GM12878 (cell line): ENCODE results near the gene AIFM3. TPM values are rescaled to one million over a fixed set of nuclear protein-coding genes. Genes with fewer than 3 reads are reported as not detected.

Source experiments
- ATAC-seq: fragments of 200-7000 bp; cut with Tn5 transposase; 3 replicates; pipeline ENCODE4 v1.9.1; 2020; ENCODE audit warnings: mild to moderate bottlenecking, moderate library complexity
- BruUV-seq: library from RNA; stranded (reverse); fragments of 400-500 nt; replicated peaks from 2 replicates; lab custom pipeline; 2021; lab: Mats Ljungman, UMichigan
- CTCF ChIA-PET: fragments of 300-600 bp; sonication (Branson Sonifier 250); formaldehyde crosslinking; extraction: SDS; loops from one replicate; lab custom pipeline; 2021; ENCODE audit warnings: inconsistent platforms; lab: Yijun Ruan, JAX
- POLR2A ChIA-PET: fragments of 350-600 bp; formaldehyde crosslinking; extraction: SDS; loops from one replicate; lab custom pipeline; 2021; ENCODE audit warnings: inconsistent platforms; lab: Charles Lee
- RAD21 ChIA-PET: fragments of 300-600 bp; sonication (Branson Sonifier 250); formaldehyde crosslinking; loops from one replicate; lab custom pipeline; 2023; ENCODE audit warnings: antibody characterized with exemption; ENCODE audit not compliant: unreplicated experiment; lab: Charles Lee
- SMC1A ChIA-PET: fragments of 300-600 bp; sonication (Branson Sonifier 250); formaldehyde crosslinking; loops from one replicate; lab custom pipeline; 2023; ENCODE audit not compliant: unreplicated experiment, uncharacterized antibody; lab: Charles Lee
- DNase-seq: peaks from one replicate; pipeline ENCODE4 v3.0.0-alpha.2; 2011; ENCODE audit warnings: low read depth, low spot score
- FAIRE-seq: peaks from 3 replicates; lab custom pipeline; 2011; peaks lifted over from hg19 to GRCh38; lab: Jason Lieb, UNC
- H2AFZ ChIP-seq: 2 replicates; pipeline ENCODE4 v1.6.0; 2011; ENCODE audit warnings: low read depth, low read length, control low read depth; ENCODE audit not compliant: control insufficient read depth
- H3K27ac ChIP-seq: 2 replicates; pipeline ENCODE4 v1.5.1; 2011; ENCODE audit warnings: control low read depth; ENCODE audit not compliant: control insufficient read depth, insufficient read depth
- H3K27me3 ChIP-seq, 2 experiments: replicated peaks in 1 of 2; 2 replicates each; pipeline versions ENCODE4 v1.6.0 to v1.6.1; 2011; ENCODE audit warnings: low read length in 1 of 2; ENCODE audit not compliant: control insufficient read depth in 2 of 2, insufficient read depth in 2 of 2
- H3K36me3 ChIP-seq, 2 experiments: 2 replicates each; pipeline ENCODE4 v1.5.1; 2011; ENCODE audit warnings: low read length in 1 of 2; ENCODE audit not compliant: control insufficient read depth in 2 of 2, insufficient read depth in 2 of 2
- H3K4me1 ChIP-seq: 2 replicates; pipeline ENCODE4 v1.6.1; 2011; ENCODE audit warnings: mild to moderate bottlenecking, low read length, moderate library complexity, mixed read lengths; ENCODE audit not compliant: control insufficient read depth, insufficient read depth
- H3K4me2 ChIP-seq: 2 replicates; pipeline ENCODE4 v1.6.0; 2011; ENCODE audit warnings: control low read depth; ENCODE audit not compliant: control insufficient read depth, insufficient read depth
- H3K4me3 ChIP-seq: fragments of 200-600 bp; sonication (generic); 2 replicates; pipeline ENCODE4 v1.5.1; 2016
- H3K79me2 ChIP-seq: 2 replicates; pipeline ENCODE4 v1.6.0; 2011; ENCODE audit warnings: low read length; ENCODE audit not compliant: control insufficient read depth, insufficient read depth
- H3K9ac ChIP-seq: 2 replicates; pipeline ENCODE4 v1.8.0; 2011; ENCODE audit warnings: low read length, control low read depth, mixed read lengths; ENCODE audit not compliant: control insufficient read depth, insufficient read depth
- H3K9me3 ChIP-seq: replicated peaks from 3 replicates; pipeline ENCODE4 v1.5.1; 2011; ENCODE audit warnings: mild to moderate bottlenecking, low read length; ENCODE audit not compliant: control insufficient read depth, insufficient read depth
- H4K20me1 ChIP-seq: 2 replicates; pipeline ENCODE4 v1.6.0; 2011; ENCODE audit not compliant: control insufficient read depth, insufficient read depth
- NFYB ChIP-seq: IDR thresholded peaks from 2 replicates; pipeline ENCODE4 v1.6.1; 2011; ENCODE audit warnings: low read depth, mild to moderate bottlenecking, low read length, improper control_type of control experiment, moderate library complexity; ENCODE audit not compliant: insufficient read depth
- RBBP5 ChIP-seq: fragments of 200-600 bp; sonication (generic); conservative IDR thresholded peaks from 2 replicates; pipeline ENCODE4 v1.6.1; 2016
- SMAD1 ChIP-seq: fragments of 450-650 bp; IDR thresholded peaks from 2 replicates; pipeline ENCODE4 v1.6.1; 2018; ENCODE audit warnings: mild to moderate bottlenecking, low read depth; ENCODE audit not compliant: partially characterized antibody
- STAT3 ChIP-seq: IDR thresholded peaks from 2 replicates; pipeline ENCODE4 v1.6.1; 2011; ENCODE audit warnings: low read depth, low read length, improper control_type of control experiment
- YY1 ChIP-seq: IDR thresholded peaks from 2 replicates; pipeline ENCODE4 v1.6.1; 2011; ENCODE audit warnings: low read depth, mild to moderate bottlenecking, low read length
- ZNF274 ChIP-seq: IDR thresholded peaks from one replicate; pipeline ENCODE4 v1.8.0; 2011; ENCODE audit not compliant: insufficient read length, insufficient read depth
- WGBS: methylation state at CpG from one replicate; pipeline ENCODE4 v1.1.6; 2016; ENCODE audit warnings: low lambda C conversion rate; ENCODE audit not compliant: insufficient replicate concordance, insufficient coverage; ENCODE audit errors: missing lambda C conversion rate; 5-methylcytosine and 5-hydroxymethylcytosine counted together
- in situ Hi-C: fragments of 300-500 bp; cut with MboI; formaldehyde crosslinking; loops from 9 replicates; pipeline ENCODE4 v1.14.3; 2018; ENCODE audit warnings: mixed read lengths
- intact Hi-C: fragments of 100-400 bp; cut with micrococcal nuclease; formaldehyde crosslinking; loops from one replicate; pipeline ENCODE4 v1.14.2; 2022; ENCODE audit not compliant: unreplicated experiment
- polyA plus RNA-seq, 11 experiments: library from polyadenylated mRNA; depleted of rRNA in 4 of 11; unstranded in 6 of 11; stranded (reverse) in 5 of 11; fragments of >200 nt; fragmentation: Nextera tagmentation in 4 of 11; fragmentation: Illumina TruSeq in 1 of 11; extraction: Ambion mirVana in 4 of 11; extraction: Trizol in 1 of 11; gene quantifications; 1 replicate in 1 of 11; 2 replicates in 10 of 11; pipeline versions ENCODE4 v1.2.1 to v1.2.3, GENCODE V29; 2011 to 2016; ENCODE audit warnings: inconsistent platforms in 2 of 11, missing spikeins in 2 of 11, low read depth in 1 of 11
- total RNA-seq, 4 experiments: library from RNA; depleted of rRNA in 3 of 4; stranded (reverse); fragments of >200 nt in 3 of 4; fragmentation: Illumina TruSeq in 1 of 4; extraction: Trizol in 1 of 4; gene quantifications; 2 replicates each; pipeline versions ENCODE4 v1.2.1 to v1.2.3, GENCODE V29; 2013 to 2021

The AIFM3 gene
- total and polyA plus RNA-seq, 10 of the 15 experiments (the other 5 are each of a cell fraction or from before 2014, with no cell fraction given): 0.06 to 0.34 (median 0.21) TPM; not detected in 6

GRCh38 chr22:20957102-20957682 is 9.9 kb upstream of the AIFM3 start (continued):
- no peak for TF ChIP-seq SMAD1
- no peak for TF ChIP-seq ZNF274

DNA sequence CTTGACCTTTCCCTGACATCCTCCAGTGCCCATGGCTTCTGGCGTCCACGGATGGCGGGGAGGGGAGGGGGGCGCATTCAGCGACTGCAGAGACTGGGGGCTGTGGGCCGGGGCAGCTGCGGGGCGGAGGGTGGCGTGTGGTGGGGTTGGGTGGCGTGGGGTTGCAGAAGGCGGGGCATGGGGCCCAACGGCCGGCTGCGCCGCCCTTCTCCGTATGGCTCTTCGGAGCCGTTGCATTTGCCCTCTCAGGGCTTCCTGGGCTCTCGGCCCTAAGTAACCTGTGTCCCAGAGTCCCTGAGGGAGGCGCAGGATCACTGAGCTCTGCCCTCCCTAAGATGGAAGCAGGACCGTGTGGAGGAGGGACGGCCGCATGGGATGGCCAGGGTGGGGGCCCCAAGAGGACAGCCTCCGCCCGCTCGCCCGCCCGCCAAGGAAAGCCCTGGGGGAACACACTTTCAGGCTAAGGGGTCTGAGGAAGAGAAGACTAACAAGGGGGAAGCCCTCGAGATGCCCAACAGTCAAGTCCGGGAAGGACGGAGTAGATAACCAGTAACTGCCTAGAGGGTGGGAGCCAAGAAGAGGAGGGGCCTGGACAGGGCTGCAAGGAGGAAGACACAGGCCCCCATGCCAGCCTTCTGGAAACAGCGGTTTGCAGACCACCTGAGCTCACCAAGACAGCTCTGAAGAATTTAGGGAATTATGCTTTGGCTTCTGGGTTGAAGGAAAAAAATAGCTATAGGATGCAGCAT is 9.2 kb upstream of the AIFM3 start:
- H3K79me2 ChIP-seq: no peaks in the 10 kb centered on the region; the same call in 1 of the 2 replicates
- RAD21 ChIA-PET: interaction anchor here (0.8 to 1.6 kb wide), 3 partner anchors 35 to 72 kb away, joined by 3 to 4 read pairs (median 3); partner anchors contain the start of gene CRKL
- intact Hi-C loops: no loop called here

More for the DNA sequence above, 9.2 kb upstream of the AIFM3 start:
- peaks cover 0 to 10% of the 10 kb centered on the region in 2 experiments; a peak in 1 of 4 replicates for H3K36me3 ChIP-seq
- no peaks in the 10 kb centered on the region; the same call in 1 of the 2 replicates for H4K20me1 ChIP-seq
- peak overlapping the region; percentile 90 for H3K4me2 ChIP-seq
- 28% methylated on average over 11 of the region's 32 CpGs for WGBS
- peak overlapping the region; percentile 44; the same call in 1 of the 2 replicates for H3K9ac ChIP-seq
- ChIA-PET CTCF (interaction anchor here (1.3 to 2.2 kb wide), 4 partner anchors 24 to 689 kb away, joined by 3 to 9 read pairs (median 6); partner anchors contain the start of gene LZTR1), POLR2A (interaction anchor here (0.5 kb wide), 1 partner anchor 445 kb away, joined by 3 read pairs; no protein-coding TSS in a partner anchor), SMC1A (interaction anchor here (0.7 to 1.5 kb wide), 3 partner anchors 12 to 72 kb away, joined by 3 to 9 read pairs (median 3); no protein-coding TSS in a partner anchor)
- in situ Hi-C loops: no loop called here
- peak overlapping the region; percentile 75 for H2AFZ ChIP-seq
- peak overlapping the region; percentile 75 for H3K4me3 ChIP-seq
- FAIRE-seq: no peak
- no peaks in the 10 kb centered on the region for H3K9me3 ChIP-seq
- H3K27me3 ChIP-seq: no peaks in the 10 kb centered on the region; a peak in 1 of 4 replicates
- DNase-seq: no peak
- no peak overlapping the region for H3K27ac ChIP-seq
- BruUV-seq: no TSS peak
- peak; percentile 83 for ATAC-seq
- H3K4me1 ChIP-seq: peaks cover 5% of the 10 kb centered on the region; the same call in 1 of the 2 replicates
- TF ChIP-seq YY1 (peak; percentile 31; the same call in 1 of the 2 replicates), NFYB (no peak), STAT3 (no peak), RBBP5 (no peak)
- TF ChIP-seq, all 136 proteins: peak for 1
